T-helper 22 cell (primary cell): ENCODE data around the gene CRELD2.

ENCODE experiments used
- DNase-seq: peaks from one replicate; pipeline ENCODE4 v3.0.0-alpha.2; 2020; ENCODE audit warnings: low read depth

Gene CRELD2

GRCh38 chr22:49946612-49947295 is 28.3 kb downstream of the CRELD2 start:
- no peak for DNase-seq

DNA sequence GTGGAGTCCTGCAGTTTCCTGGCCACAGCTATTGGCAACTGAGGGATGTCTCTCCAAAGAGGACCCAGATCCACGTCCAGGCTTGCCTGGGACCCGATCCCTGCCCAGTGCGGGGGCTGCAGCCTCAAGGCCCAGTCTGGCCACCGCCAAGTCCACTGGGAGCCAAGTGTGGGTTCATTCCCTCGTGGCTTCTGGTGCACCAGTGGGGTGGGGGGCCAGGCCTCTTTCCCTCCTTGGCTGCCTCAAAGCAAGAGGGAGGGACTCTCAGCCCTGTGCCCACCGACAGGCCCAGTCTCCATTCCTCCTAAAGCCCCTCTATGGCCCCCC is 28.8 kb downstream of the CRELD2 start:
- DNase-seq, result no peak

- no peak for DNase-seq
These were observed 29.9 kb downstream of the CRELD2 start for GRCh38 chr22:49948116-49948957.

DNA sequence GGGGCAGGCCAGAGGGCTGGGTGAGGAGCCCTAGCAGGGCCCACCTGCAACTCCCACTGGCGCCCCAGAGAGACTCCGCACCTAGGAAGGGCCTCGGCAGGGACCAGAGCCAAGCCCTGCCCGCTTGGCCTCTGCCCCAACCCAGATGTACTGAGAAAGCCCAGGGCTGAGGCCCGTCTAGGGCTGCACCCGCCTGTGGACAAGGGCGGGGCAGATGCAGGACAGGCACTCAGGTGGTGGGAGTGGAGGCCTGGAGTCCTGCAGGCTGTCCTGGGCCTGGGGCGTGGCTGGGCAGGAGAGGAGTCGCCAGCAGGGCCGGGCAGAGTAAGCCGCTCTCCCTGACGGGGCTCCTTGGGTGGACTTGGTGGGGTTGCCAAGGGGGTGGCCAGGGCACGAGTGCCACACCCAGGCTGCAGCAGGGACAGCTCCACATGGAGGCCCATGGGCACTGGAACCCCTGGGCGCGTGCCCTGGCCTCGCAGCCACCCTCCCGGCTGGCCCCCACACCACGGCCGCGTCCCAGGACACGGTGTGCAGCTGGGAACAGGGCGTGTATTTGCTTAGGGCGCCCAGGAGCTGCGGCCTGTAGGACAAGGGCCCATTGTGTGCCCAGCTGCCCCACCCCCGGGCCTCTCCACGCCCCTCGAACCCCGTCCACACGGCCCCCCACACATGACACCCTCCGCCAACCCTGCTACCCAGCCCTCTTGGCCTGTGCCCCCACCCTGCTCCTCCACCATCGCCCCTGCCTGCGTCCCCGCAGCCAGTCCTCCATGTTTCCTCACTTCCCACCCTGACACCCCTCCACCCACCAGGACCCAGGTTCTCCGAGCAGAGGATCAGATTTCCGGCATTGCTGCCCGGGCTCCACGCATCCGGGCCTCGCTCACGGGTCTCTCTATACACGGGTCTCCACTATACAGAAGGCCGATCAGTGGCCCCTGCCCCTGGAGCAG is 30.8 kb downstream of the CRELD2 start:
- no peak for DNase-seq

GRCh38 chr22:49949914-49950292 is 31.5 kb downstream of the CRELD2 start:
- DNase-seq, result no peak

DNA sequence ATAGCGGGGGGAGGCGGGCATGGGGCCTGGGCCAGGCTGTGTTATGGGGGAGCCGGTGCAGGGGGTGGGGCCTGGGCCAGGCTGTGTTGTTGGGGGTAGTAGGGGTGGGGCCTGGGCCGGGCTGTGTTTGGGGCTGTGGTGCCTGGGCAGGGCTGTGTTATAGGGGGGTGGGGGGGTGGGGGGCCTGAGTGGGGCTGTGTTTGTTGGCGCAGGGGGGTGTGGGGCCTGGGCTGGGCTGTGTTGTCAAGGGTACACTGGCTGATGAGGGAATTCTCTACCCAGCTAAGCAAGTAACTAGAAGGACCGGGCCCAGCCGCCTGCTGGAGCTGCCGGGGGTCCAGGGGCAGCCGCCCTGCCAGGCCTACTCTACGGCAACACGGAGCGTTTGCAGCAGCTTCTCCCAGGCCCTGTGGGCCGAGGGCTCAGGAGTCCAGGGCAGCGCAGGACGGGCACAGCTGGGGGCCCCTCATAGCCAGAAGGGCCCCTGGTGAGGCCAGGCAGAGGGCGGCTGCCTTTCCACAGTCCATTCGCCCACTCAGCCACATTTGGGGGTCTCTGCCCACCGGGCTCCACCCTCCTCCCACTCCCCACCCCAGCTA is 32.1 kb downstream of the CRELD2 start:
- no peak for DNase-seq

- no peak for DNase-seq
These were observed 32.7 kb downstream of the CRELD2 start for GRCh38 chr22:49951000-49951677.

- DNase-seq, result no peak
These were observed 33.2 kb downstream of the CRELD2 start for GRCh38 chr22:49951678-49951985.

GRCh38 chr22:49951986-49952896 is 33.8 kb downstream of the CRELD2 start:
- no peak for DNase-seq

- no peak for DNase-seq
These were observed 34.7 kb downstream of the CRELD2 start for GRCh38 chr22:49953027-49953679.

- no peak for DNase-seq
These were observed 35.4 kb downstream of the CRELD2 start for GRCh38 chr22:49953680-49954344.

DNA sequence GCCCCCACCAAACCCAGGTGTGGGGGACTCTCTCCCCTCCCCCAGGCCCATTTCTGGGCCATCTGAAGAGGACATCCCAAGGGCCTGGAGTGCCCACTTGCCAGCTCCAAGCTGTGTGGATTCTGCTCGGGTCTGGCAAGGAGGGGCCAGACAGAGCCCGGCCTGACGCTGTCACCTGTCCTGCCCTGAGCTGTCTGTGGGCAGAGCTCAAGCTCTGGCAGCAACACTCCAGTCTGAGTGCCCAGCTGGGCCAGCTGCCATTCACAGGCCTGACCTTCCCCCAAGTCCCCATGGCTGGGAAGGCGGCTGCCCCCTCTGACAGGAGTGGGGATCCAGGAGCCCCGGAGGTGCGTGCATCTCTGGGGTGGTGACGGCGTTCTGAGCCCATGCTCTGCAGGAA is 35.9 kb downstream of the CRELD2 start:
- no peak for DNase-seq

DNA sequence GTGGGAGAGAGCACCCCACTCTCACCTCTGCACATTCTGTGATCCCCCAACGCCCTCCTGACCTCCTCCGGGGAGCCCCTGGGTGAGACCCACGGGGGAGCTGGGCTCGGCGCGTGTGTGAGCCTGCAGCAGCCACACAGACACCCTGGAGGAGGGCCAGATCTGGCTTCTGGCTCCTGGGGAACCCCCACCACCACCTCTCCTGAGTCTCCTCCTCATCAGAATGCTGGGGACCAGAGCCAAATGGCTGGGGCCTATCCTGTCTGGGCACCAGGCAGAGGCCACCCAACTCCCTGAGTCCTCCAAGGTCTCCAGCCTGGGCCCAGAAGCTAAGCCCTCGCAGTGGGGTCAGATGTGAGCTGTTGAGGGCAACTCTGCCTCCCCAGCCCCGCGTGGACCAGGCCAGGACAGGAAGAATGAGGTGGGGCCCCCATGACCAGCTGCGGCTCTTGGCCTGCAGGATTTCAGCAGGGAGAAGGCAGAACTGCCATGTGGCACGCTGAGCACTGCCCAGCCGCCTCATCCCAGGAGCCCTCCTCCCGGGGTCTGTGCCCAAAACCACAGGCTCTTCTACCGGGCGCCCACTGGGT is 36.7 kb downstream of the CRELD2 start:
- no peak for DNase-seq

GRCh38 chr22:49955581-49956417 is 37.4 kb downstream of the CRELD2 start:
- no peak for DNase-seq

DNA sequence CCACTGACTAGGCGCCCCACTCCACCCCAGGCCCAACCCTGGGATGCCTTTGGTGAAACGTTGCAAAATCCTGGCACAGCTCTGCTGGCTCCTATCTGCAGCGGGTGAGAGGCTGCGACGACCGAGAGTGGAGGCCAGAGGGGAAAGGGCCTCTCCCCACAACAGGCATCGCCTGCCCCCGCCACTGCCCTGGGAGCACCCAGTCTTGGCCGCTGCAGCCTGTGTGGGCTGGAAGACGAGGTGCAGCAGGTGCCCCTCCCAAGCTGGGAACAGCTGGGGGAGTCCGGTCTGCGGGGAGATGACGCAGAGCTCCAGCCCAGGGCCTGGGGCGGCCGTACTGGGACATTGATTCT is 38.0 kb downstream of the CRELD2 start:
- no peak for DNase-seq

GRCh38 chr22:49956914-49957825 is 38.7 kb downstream of the CRELD2 start:
- no peak for DNase-seq

- no peak for DNase-seq
These were observed 39.5 kb downstream of the CRELD2 start for GRCh38 chr22:49957826-49958365.
